GM23338 (cell line): Measurements from ENCODE around the gene CCDC146.

Experiments used
- CREB1 ChIP-seq: fragments of 250-450 bp; sonication (Bioruptor Pico); IDR thresholded peaks from 2 replicates; pipeline ENCODE4 v1.5.0; 2020; ENCODE audit warnings: low read depth, mild to moderate bottlenecking, moderate library complexity
- CTCF ChIP-seq, 2 experiments: fragments of 200-600 bp in 1 of 2; sonication (generic) in 1 of 2; conservative IDR thresholded peaks; 2 replicates each; pipeline versions ENCODE4 v1.5.1 to v1.6.1; 2016 to 2017; ENCODE audit warnings: antibody characterized with exemption in 2 of 2, low read depth in 2 of 2, mild to moderate bottlenecking in 2 of 2, moderate library complexity in 1 of 2
- EZH2 ChIP-seq: fragments of 200-600 bp; sonication (generic); IDR thresholded peaks from one replicate; pipeline ENCODE4 v1.8.0; 2017; ENCODE audit warnings: antibody characterized with exemption, mild to moderate bottlenecking, low read depth; ENCODE audit not compliant: unreplicated experiment
- EZH2phosphoT487 ChIP-seq: fragments of 200-600 bp; sonication (generic); IDR thresholded peaks from one replicate; pipeline ENCODE4 v1.8.1; 2018; ENCODE audit warnings: antibody characterized with exemption; ENCODE audit not compliant: unreplicated experiment
- JUNB ChIP-seq: IDR thresholded peaks from one replicate; pipeline ENCODE4 v1.6.1; 2016; ENCODE audit warnings: antibody characterized with exemption; ENCODE audit not compliant: unreplicated experiment
- NANOG ChIP-seq: IDR thresholded peaks from 2 replicates; pipeline ENCODE4 v1.6.1; 2016; ENCODE audit warnings: antibody characterized with exemption, borderline replicate concordance
- POLR2AphosphoS5 ChIP-seq: IDR thresholded peaks from 2 replicates; pipeline ENCODE4 v1.6.1; 2016; ENCODE audit warnings: antibody characterized with exemption, low read depth

- TF ChIP-seq EZH2phosphoT487 (no peak), CTCF (conservative IDR thresholded peaks at IDR 0.05; ENCODE audit: low read depth in 2 of 2) (no peak), POLR2AphosphoS5 (no peak), EZH2 (no peak), NANOG (no peak), CREB1 (no peak), JUNB (no peak)
These were observed 166.4 kb downstream of the CCDC146 start for GRCh38 chr7:77288676-77289320.
